HL-60 (cell line): ENCODE data around the gene VCAN.

Experiments used
- GABPA ChIP-seq: IDR thresholded peaks from 2 replicates; pipeline ENCODE4 v1.6.1; 2012; ENCODE audit warnings: low read depth
- POLR2AphosphoS5 ChIP-seq: IDR thresholded peaks from 2 replicates; pipeline ENCODE4 v1.6.1; 2012; ENCODE audit warnings: low read depth
- SPI1 ChIP-seq: IDR thresholded peaks from 2 replicates; pipeline ENCODE4 v1.6.1; 2012; ENCODE audit warnings: low read depth, mild to moderate bottlenecking, borderline replicate concordance
- TF ChIP-seq, protein P1 (sequence below): IDR thresholded peaks from one replicate; pipeline ENCODE4 v1.5.1; 2011; ENCODE audit warnings: low read length, control low read depth, inconsistent platforms; ENCODE audit not compliant: insufficient read depth
- TF ChIP-seq, protein P2 (sequence below): IDR thresholded peaks from 2 replicates; pipeline ENCODE4 v1.6.1; 2012; ENCODE audit warnings: low read depth; ENCODE audit not compliant: insufficient replicate concordance

DNA sequence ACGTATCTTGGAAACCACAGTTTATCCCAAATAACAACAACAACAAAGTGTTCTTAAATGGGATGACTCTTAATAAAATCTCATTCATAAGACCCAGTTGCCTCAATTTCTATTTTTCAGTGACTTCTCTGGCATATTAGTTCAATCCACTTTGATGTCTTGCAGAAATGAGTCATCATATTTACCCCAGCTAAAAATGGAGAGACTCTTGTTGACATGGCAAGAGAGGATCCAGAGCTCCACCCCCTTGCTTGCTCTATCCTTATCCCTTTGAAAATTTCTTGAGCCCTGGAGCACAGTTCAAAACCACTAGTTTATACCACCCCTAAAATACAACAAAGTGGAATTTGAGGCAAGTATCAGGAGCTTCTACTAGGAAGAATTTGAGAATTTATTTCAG lies 20.8 kb downstream of the VCAN start:
- TF ChIP-seq, protein P1, sequence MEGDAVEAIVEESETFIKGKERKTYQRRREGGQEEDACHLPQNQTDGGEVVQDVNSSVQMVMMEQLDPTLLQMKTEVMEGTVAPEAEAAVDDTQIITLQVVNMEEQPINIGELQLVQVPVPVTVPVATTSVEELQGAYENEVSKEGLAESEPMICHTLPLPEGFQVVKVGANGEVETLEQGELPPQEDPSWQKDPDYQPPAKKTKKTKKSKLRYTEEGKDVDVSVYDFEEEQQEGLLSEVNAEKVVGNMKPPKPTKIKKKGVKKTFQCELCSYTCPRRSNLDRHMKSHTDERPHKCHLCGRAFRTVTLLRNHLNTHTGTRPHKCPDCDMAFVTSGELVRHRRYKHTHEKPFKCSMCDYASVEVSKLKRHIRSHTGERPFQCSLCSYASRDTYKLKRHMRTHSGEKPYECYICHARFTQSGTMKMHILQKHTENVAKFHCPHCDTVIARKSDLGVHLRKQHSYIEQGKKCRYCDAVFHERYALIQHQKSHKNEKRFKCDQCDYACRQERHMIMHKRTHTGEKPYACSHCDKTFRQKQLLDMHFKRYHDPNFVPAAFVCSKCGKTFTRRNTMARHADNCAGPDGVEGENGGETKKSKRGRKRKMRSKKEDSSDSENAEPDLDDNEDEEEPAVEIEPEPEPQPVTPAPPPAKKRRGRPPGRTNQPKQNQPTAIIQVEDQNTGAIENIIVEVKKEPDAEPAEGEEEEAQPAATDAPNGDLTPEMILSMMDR = no peak
- no peak for TF ChIP-seq POLR2AphosphoS5
- no peak for TF ChIP-seq GABPA
- TF ChIP-seq, protein P2, sequence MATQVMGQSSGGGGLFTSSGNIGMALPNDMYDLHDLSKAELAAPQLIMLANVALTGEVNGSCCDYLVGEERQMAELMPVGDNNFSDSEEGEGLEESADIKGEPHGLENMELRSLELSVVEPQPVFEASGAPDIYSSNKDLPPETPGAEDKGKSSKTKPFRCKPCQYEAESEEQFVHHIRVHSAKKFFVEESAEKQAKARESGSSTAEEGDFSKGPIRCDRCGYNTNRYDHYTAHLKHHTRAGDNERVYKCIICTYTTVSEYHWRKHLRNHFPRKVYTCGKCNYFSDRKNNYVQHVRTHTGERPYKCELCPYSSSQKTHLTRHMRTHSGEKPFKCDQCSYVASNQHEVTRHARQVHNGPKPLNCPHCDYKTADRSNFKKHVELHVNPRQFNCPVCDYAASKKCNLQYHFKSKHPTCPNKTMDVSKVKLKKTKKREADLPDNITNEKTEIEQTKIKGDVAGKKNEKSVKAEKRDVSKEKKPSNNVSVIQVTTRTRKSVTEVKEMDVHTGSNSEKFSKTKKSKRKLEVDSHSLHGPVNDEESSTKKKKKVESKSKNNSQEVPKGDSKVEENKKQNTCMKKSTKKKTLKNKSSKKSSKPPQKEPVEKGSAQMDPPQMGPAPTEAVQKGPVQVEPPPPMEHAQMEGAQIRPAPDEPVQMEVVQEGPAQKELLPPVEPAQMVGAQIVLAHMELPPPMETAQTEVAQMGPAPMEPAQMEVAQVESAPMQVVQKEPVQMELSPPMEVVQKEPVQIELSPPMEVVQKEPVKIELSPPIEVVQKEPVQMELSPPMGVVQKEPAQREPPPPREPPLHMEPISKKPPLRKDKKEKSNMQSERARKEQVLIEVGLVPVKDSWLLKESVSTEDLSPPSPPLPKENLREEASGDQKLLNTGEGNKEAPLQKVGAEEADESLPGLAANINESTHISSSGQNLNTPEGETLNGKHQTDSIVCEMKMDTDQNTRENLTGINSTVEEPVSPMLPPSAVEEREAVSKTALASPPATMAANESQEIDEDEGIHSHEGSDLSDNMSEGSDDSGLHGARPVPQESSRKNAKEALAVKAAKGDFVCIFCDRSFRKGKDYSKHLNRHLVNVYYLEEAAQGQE = no peak
- TF ChIP-seq SPI1 = no peak
